ENCODE data around the gene LCP2. TPM values are rescaled to one million over a fixed set of nuclear protein-coding genes. Genes with fewer than 3 reads are reported as not detected.

The LCP2 gene
- total RNA-seq, 1 donor from 2014 or later: 381 TPM

DNA sequence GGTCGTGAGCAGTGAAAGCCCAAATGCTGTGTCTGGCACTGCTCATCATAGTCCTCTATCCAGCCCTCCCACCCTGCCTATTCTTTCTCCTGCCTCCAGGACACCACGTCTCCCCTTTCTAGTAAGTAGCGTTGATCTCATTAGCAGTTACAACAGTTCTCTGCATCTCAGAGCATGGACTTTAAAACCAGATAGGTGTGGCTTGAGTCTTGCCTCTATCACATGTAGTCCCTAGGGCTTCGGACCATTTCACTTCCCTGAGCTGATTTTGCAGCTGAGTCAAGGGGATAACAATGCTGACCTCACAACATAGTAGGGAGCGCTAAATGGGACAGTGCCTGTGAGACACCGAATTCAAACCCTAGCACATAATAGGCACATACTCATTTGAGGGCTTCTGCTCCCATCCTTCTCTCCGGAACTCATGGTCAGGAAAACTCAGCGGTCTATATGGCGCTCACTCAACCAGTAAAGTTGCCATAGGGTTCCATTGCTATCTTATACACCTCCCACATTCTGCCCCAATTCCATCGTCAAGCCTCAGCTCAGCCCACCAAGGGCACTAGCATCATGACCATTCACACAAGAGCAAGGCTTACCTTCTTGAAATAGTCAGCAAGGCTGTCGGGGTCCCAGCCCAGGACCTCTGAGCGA, 515 bp downstream of the LCP2 start:
- intact Hi-C loops (cut with micrococcal nuclease): loop anchor here (1.0 kb wide), 2 partner anchors 19 to 34 kb away; no protein-coding TSS in a partner anchor

DNA sequence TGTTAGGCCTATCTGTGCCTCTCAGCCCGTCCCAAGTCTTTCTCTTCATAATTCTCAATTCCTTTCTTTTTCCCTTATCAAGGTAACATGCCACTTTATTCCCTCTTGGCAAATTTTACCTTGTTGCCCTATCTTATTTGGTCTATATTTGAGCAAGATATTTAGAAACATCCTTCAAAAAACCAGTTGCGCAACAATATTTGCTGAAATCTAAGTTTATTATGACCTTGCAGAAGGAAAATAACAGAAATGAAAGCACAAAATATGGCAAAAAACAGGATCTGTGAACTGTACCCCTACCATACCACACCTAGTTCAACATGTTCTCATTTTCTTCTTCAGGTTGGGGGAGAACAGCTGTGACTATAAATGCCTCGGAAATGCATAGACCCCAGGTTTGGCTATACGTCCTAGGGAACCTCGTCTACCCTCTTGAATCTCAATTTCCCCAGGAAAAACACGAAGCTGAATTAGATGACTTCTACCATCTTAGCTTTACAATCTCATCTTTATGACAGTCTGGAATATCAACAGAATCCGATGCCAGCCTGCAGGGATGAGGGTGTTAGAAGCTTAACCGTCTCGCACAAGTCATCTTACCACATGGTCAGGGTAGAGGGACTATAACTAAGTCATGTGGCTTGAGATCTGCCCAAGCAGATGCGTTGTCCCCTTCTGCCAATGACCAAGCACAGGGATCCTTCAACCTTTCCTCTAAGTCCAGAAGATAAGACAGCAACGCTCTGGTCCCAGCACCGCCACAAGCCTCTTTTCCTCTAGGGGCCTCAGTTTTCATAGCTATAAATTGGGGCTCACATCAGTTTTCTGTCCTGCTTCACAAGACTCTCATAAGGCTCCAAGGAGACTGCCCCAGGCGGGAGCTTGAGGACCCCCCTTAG, 1.3 kb downstream of the LCP2 start:
- intact Hi-C loops (cut with micrococcal nuclease): no loop called here

DNA sequence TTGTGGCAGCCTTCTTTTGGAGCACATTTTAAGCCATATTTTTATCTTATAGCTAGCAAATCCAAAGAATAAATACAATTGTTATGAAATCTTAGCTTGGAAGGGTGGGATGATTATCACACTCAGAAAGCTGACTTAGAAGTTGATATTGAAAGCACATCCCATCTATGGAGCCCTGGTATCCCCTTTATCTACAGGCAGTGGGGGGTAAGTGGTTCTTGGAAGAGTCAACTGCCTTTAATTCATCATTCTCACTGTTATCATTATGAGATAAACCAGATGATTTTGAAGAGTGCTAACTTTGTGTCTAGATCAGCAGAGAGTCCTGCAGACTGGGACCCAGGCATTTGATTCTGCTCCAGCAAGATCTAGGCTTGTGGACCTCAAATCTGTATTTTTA, 3.0 kb downstream of the LCP2 start:
- intact Hi-C loops (cut with micrococcal nuclease): no loop called here

DNA sequence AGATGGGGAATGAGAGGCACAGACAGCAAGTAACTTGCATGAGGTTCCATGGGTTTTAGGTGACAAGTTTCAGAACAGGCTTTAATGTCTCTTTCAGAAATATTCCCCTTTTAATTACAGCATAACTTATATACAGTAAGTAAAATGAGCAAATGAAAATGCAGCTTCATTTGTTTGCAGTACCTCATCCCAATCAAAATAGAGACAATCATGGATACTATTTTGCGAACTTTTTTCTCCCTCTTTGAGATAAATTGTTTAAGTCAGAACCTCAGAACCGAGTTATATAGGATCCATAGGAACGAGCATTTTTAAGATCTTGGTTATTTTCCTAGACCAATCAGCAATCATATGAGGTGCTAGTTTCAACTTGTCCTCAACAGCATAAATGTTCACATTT, 3.5 kb downstream of the LCP2 start:
- intact Hi-C loops (cut with micrococcal nuclease): no loop called here

DNA sequence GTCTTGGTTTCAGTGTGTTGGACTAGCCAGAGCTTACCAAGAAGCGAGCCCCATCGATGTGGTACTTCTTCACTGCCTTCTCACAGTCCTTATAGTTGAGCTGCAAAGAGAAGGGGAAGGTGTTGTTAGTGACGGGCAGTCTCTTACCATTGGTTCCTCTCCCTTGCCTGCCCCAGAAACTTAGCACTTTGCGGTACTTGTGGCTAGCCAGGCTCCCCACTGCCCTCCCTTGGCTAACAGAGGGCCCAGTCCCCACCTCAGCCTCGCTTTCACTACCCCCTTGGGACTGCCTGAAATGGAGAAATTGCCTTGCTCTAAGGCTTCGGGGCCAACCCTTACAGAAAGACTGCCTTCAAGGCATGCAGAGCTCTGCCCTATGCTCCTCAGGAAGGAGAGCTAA, 4.3 kb downstream of the LCP2 start:
- intact Hi-C loops (cut with micrococcal nuclease): loop anchor here (1.0 kb wide), 1 partner anchor 26 kb away; no protein-coding TSS in a partner anchor

DNA sequence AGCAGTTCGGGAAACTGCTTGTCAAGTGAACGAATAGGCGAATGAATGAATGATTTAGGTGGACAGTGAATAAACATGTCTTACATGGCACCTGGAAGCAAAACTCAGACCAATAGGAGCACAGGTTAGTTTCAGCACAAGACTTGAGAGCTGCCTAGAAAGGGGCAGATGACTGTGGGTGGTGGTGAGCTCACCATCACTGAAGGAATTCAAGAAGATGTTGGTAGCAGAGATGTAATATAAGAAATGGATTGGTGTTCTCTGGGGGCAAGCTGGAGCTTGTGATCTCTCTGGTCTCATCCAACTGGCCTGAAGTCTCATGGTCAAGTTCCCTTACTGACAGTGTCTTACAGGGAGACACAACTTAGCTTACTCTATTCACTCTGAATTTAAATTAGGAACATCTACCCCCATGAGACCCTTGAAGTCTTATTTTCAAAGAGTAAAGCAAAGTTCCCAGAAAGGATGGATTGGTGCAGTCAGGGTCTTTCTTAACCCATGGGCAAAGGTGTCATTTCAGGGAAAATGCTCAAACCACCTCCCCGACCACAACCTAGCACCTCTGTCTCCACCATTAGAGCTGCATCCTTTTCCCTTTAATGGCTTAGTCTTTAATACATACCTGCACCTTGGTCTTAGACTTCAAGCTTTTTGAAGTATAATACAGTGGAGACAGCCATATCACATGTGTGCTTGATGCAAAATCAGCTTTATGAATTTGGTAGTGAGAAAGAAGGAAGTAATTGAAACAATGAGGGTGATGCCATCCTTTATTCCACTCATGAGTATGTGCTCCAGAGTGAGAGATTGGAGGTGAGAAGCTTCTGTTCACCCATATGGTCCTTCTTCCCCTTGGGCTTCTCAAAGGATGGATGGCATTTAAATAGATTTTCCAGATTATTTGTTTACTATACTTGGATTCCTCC, 5.1 kb downstream of the LCP2 start:
- intact Hi-C loops (cut with micrococcal nuclease): loop anchor here (1.0 kb wide), 1 partner anchor 25 kb away; no protein-coding TSS in a partner anchor

DNA sequence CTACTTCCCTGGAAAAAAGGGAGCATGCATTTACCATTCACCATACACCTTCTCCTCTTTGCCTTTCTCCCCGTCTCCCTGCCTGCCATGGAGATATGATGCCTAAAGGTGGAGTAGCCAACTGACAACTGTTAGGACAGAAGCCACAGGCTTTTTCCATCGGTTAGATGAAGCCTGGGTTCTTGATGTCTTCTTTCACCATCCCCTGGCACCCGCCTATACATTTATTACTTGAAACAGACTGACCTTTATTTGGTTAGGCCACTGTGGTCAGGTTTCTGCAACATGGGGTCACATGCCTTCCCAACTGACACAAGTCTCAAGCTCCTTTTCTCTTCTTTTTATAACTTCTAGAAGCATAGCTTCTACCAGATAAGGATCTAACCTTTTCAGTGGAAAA, 7.1 kb downstream of the LCP2 start:
- intact Hi-C loops (cut with micrococcal nuclease): no loop called here

DNA sequence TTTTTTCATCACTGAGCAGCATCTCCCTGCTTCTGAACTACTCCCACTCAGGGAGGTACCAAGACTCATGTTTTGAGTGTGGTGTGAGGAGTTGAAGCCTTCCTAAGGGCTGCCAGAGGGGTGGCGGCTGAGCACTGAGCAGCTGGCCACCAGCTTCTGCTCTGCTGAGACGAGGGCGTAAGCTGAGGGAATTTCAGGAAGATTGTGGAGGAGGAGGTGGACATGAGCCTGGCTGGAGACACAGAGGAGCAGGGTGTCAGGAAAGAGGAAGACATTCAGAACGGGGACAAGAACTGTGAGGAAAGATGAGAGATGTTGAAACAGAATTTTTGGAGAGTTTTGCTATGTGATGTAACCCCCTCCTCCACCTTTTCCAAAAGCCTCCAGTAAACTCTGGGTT, 7.8 kb downstream of the LCP2 start:
- intact Hi-C loops (cut with micrococcal nuclease): no loop called here

DNA sequence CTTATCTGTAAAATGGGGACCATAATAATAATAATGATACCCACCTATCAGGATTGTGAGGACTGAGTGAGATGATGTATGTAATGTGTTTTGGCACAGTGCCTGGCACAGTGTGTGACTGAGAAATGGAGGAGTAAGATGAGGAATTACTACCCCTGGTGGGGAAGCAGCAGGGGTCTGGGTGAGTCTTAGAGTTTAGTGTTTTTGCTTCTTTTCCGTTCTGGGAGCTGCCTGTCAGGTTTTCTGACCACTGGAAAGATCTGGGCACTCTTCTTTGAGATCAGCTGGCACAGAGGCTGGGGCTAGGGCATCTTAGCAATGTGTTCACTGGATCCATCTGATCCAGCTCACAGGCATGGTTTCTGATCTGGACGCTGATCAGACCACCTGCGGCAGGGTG, 8.5 kb downstream of the LCP2 start:
- intact Hi-C loops (cut with micrococcal nuclease): no loop called here

DNA sequence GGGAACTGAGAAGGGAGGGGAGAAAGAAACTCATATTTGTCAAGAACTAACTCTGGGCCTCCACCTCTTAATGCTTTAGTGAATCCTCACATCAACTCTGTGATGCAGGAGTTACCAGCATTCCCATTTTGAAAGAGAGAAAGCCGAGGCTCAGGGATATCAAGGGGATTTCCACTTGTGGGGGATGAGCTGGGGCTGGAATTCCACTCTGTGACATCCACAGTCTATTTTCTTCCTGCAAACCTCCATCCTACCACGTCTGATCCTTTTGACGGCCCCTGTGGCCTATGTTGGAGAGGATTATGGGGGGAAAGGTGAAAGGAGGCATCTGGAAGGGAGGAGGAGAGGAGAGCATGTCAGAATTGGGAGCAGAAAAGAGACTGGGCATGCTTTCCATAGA, 9.0 kb downstream of the LCP2 start:
- intact Hi-C loops (cut with micrococcal nuclease): no loop called here

DNA sequence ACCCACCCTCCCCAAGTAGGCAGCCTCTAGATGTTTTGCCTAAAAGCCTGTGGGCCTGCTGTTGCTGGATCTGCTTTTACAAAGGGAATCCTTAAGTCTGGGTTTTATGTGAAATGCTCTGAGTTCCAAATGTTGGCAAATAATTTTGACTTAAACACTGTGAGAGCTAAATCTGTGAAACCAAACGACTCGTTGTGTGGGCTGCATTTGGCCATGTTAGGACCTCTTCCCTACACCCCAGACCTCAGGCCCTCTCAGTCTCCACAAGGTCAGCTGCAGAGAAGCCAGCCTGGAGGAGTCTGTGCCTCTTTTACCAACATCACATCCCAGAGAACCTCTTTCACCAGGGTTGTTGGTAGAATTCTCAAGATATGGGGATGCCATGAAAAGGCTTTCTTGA, 9.4 kb downstream of the LCP2 start:
- intact Hi-C loops (cut with micrococcal nuclease): no loop called here

DNA sequence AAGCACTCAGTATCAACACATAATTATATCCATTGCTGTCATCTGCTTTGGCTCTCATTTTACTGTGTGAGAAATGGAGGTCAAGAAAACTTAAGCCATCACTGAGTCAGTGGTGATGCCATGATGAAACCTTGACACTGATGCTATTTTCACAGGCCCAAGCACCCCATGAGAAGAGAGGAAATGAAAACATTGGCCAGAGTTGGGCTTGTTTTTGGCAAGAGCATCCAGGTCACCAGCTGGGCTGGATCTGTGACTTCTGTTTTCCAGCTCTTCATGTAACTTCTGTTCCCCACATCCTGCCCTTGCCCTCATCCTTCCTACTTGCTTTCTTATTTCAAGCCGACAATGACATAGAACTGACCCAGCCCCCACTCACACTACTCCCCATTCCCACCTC, 10.0 kb downstream of the LCP2 start:
- intact Hi-C loops (cut with micrococcal nuclease): loop anchor here (1.0 kb wide), 1 partner anchor 9 kb away; no protein-coding TSS in a partner anchor

DNA sequence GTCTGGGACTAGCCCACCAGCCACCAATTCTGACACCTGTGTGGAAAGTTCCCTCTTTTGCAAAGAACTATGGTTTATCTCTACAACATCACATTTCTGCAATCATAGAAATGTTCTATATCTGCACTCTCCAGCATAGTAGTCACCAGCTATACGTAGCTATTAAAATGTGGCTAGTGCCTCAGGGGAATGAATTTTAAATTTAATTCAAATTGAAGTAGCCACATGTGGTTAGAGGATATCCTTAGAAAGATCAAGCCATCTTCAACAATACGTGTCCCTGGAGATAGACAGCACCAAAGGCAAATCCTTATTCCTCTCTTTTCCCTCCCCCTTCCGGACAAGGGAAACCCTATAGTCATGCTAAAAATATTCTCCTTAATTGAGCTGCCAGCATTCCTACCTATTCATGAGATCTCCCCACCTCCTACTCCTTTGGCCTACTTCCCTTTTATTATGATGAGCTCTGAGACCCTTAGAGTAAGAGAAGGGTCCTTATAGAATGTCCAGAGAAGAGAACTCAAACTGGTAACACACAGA, 11.1 kb downstream of the LCP2 start:
- intact Hi-C loops (cut with micrococcal nuclease): no loop called here

DNA sequence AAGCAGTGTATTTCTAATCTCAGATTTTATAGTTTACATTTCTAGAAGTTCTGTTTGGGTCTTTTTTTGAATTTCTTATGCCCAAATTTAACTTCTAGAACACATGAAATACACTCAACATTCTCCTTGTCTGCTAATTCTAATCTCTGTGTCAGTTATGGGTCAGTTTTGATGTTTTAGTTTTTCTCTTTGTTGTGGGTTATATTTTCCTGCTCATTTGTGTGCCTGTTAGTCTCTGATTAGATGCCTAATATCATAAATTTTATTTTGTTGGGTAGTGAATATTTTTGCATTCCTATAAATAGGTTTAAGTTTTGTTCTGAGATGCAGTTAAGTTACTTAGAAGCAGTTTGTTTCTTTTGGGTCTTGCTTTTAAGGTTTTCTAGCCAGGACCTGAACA, 12.4 kb downstream of the LCP2 start:
- intact Hi-C loops (cut with micrococcal nuclease): no loop called here

DNA sequence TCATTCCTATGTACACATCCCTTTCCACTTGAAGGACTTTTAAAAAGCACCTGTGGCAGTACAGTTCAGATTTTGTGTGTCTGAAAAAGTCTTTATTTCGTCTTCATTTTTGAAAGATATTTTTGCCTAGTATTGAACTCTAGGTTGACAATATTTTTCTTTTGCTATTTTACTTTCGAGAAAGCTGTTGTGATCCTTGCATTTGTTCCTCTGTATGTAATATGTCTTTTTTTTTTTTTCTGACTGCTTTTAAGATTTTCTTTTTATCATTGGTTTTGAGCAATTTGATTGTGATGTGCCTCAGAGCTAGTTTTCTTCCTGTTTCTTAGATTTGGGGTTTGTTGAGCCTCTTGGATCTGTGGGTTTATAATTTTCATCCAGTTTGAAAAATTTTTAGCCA, 13.3 kb downstream of the LCP2 start:
- intact Hi-C loops (cut with micrococcal nuclease): no loop called here

DNA sequence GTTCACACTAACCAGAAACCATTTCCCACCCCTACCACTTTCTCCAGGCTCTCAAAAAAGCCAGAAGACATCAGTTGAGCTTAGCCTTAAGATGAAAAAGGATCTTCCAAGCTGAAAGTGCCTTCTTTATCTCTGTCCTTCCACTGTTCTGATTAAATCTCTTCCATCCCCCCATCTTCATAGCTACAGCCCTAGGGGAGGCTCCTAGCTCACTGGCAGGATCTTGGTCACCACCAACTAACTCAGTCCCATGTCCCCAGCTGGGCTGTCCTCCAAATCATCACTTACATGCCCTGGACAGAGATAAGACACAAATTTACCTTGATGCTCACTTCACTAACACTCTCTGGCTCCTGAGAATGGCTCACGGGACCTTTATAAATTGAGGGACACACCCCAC, 14.3 kb downstream of the LCP2 start:
- intact Hi-C loops (cut with micrococcal nuclease): no loop called here

DNA sequence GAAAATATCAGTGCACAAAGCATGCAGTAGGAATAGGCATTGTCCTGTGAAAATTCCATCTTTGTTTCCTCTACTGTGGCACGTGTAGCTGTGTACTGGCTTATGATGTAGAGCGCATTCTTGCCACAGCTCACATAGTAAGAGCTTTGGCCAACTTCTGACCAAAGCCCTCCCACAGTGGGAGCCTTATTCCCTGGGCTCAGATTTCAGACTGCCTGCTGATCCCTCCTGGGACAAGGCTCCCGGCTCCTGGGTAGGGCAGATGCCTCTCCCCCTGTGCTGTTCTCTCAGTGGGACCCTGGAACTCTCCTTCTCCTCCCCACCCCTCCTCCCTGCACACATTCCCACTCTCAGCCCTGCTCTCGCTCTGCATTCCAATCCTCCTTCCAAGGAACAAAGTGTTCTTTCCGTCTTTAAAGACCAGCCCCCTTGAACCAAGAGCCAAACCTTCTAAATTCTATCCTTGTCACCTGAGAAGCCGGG, 17.5 kb downstream of the LCP2 start:
- intact Hi-C loops (cut with micrococcal nuclease): no loop called here

DNA sequence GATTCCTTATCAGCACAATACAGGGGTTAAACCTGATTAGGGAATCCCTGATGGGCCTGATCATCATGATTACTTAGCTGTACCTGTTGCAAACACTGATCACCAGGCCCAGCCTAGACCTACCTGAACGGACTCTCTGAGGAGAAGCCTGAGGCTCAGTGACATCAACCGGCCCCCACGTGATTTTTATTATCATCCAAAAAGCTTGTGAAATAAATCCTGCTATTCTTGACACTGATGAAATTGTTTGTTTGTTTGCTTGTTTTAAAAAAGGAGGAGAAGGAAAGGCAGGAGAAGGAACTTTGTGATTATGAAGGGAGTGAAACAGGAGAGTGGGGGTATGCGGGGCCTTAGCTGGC, 18.1 kb downstream of the LCP2 start:
- intact Hi-C loops (cut with micrococcal nuclease): loop anchor here (2.0 to 5.0 kb wide), 2 partner anchors 17 to 1108 kb away; partner anchors contain the start of gene NPM1

DNA sequence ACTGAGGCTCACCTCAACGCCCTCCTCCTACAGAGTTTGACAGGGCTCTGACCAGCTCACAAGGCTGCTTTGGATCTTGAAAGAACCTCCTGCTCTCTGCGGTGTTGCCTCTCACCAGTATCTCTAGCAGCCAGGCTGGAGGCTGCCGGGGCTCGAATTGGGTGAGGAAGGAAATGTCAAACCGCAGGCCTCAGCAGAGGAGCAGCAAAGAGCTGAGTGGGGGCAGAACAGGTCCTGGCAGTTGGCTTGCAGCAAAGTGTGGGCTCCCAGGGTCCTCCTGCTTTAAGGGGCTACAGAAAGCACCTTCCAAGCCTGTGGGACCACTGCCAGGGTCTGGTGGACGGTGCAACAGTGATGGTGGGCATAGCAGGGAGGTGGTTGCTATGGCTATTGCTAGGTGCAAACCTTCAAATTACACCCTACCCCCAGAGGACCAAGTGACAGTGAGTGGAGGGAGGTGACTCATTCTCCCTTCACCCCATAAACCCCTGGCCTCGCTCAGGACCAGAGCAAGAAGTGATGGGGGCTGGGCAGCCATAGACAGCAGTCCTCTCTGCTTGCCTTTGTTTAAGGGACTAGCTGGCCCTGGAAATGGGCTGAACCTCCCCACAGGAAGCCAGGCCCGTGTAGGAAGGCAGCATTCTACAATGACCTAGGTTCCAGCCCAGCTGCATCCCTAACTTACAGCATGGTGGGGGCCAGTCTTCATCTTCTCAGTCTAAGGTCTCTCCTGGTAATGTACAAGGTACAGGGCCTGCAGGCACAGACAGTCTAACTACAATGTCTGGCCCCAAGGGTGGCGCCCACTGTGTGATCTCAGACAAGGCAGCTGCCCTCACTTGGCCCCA, 18.7 kb downstream of the LCP2 start:
- intact Hi-C loops (cut with micrococcal nuclease): loop anchor here (1.0 to 5.0 kb wide), 6 partner anchors 8 to 1108 kb away; partner anchors contain the start of genes LCP2 and NPM1

DNA sequence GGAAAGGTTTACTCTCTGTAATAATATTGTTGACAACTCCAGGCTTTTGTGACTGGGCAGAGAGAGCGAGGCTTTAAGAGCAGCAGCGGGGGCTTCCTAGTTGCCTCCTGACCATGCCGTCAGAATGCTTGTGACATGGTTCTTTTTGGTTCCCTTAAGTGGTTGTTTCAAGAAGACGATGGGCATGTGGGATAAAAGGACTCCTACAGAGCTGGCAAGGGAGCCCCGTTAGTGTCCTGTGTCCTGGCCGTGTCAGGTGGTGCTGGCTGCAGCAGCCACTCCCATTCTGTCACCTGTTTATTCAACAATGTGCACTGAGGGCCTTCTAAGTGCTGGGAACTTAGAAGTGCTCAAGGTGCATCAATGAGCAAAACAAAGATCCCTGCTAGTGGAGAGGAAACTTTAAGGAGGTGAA, 19.7 kb downstream of the LCP2 start:
- intact Hi-C loops (cut with micrococcal nuclease): loop anchor here (1.0 to 5.0 kb wide), 6 partner anchors 9 to 1109 kb away; partner anchors contain the start of genes LCP2 and NPM1
